Mesothelial cell of epicardium (in vitro differentiated cells): Measurements from ENCODE around the gene SF3B3. TPM values are rescaled to one million over a fixed set of nuclear protein-coding genes. Genes with fewer than 3 reads are reported as not detected.

Experiments
- DNase-seq, 2 experiments: peaks; one replicate each; pipeline ENCODE4 v3.0.0; 2021; ENCODE audit warnings: low spot score in 2 of 2; ENCODE audit not compliant: unreplicated experiment in 2 of 2
- H3K27ac Mint-ChIP-seq: 2 replicates; pipeline ENCODE4 v1.8.0; 2021; ENCODE audit warnings: mixed read lengths
- H3K27me3 Mint-ChIP-seq: 2 replicates; pipeline ENCODE4 v1.8.0; 2021; ENCODE audit warnings: low read depth, mixed read lengths
- H3K36me3 Mint-ChIP-seq: 2 replicates; pipeline ENCODE4 v1.8.0; 2021; ENCODE audit warnings: mixed read lengths
- H3K4me1 Mint-ChIP-seq: 2 replicates; pipeline ENCODE4 v1.8.0; 2021; ENCODE audit warnings: mixed read lengths
- H3K4me3 Mint-ChIP-seq: 2 replicates; pipeline ENCODE4 v1.8.0; 2021; ENCODE audit warnings: mild to moderate bottlenecking, moderate library complexity, mixed read lengths
- H3K9me3 Mint-ChIP-seq: 2 replicates; pipeline ENCODE4 v1.8.0; 2021; ENCODE audit warnings: mixed read lengths
- total RNA-seq: library from RNA; stranded (reverse); gene quantifications from 3 replicates; pipeline ENCODE4 v1.2.1, GENCODE V29; 2021
- TF ChIP-seq, protein P1 (sequence below): fragments of 200-600 bp; sonication (generic); IDR thresholded peaks from one replicate; pipeline ENCODE4 v1.5.0; 2021; ENCODE audit warnings: antibody characterized with exemption; ENCODE audit not compliant: unreplicated experiment

The SF3B3 gene
- total RNA-seq, 1 donor from 2014 or later: 351 TPM

- Mint-ChIP-seq H3K27me3 (no peaks in the 10 kb centered on the region), H3K4me3 (no peak overlapping the region), H3K4me1 (peaks cover 12% of the 10 kb centered on the region), H3K9me3 (no peaks in the 10 kb centered on the region), H3K36me3 (peaks cover 54% of the 10 kb centered on the region), H3K27ac (no peak overlapping the region)
- TF ChIP-seq, protein P1, sequence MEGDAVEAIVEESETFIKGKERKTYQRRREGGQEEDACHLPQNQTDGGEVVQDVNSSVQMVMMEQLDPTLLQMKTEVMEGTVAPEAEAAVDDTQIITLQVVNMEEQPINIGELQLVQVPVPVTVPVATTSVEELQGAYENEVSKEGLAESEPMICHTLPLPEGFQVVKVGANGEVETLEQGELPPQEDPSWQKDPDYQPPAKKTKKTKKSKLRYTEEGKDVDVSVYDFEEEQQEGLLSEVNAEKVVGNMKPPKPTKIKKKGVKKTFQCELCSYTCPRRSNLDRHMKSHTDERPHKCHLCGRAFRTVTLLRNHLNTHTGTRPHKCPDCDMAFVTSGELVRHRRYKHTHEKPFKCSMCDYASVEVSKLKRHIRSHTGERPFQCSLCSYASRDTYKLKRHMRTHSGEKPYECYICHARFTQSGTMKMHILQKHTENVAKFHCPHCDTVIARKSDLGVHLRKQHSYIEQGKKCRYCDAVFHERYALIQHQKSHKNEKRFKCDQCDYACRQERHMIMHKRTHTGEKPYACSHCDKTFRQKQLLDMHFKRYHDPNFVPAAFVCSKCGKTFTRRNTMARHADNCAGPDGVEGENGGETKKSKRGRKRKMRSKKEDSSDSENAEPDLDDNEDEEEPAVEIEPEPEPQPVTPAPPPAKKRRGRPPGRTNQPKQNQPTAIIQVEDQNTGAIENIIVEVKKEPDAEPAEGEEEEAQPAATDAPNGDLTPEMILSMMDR: no peak
- no peak for DNase-seq
These were observed 46.1 kb downstream of the SF3B3 start for GRCh38 chr16:70569752-70570151.

- H3K27me3 Mint-ChIP-seq: no peaks in the 10 kb centered on the region
- no peak for DNase-seq
- TF ChIP-seq, protein P1: no peak
- peak overlapping the region; percentile 17 for H3K27ac Mint-ChIP-seq
- peaks cover 46% of the 10 kb centered on the region for H3K36me3 Mint-ChIP-seq
- peaks cover 12% of the 10 kb centered on the region for H3K4me1 Mint-ChIP-seq
- H3K9me3 Mint-ChIP-seq: no peaks in the 10 kb centered on the region
- no peak overlapping the region for H3K4me3 Mint-ChIP-seq
These were observed 47.5 kb downstream of the SF3B3 start for GRCh38 chr16:70570967-70571570.

- Mint-ChIP-seq H3K27me3 (no peaks in the 10 kb centered on the region), H3K9me3 (no peaks in the 10 kb centered on the region), H3K27ac (peak overlapping the region; percentile 78), H3K4me1 (peaks cover 15% of the 10 kb centered on the region), H3K36me3 (peaks cover 43% of the 10 kb centered on the region), H3K4me3 (no peak overlapping the region)
- no peak for DNase-seq
- TF ChIP-seq, protein P1: no peak
These were observed 48.0 kb downstream of the SF3B3 start for GRCh38 chr16:70571623-70572022.

- no peak overlapping the region for H3K4me3 Mint-ChIP-seq
- TF ChIP-seq, protein P1: no peak
- peaks cover 15% of the 10 kb centered on the region for H3K4me1 Mint-ChIP-seq
- DNase-seq: no peak
- peak overlapping the region; percentile 78 for H3K27ac Mint-ChIP-seq
- no peaks in the 10 kb centered on the region for H3K9me3 Mint-ChIP-seq
- H3K36me3 Mint-ChIP-seq: peaks cover 38% of the 10 kb centered on the region
- H3K27me3 Mint-ChIP-seq: no peaks in the 10 kb centered on the region
These were observed 48.7 kb downstream of the SF3B3 start for GRCh38 chr16:70572050-70572925.

DNA sequence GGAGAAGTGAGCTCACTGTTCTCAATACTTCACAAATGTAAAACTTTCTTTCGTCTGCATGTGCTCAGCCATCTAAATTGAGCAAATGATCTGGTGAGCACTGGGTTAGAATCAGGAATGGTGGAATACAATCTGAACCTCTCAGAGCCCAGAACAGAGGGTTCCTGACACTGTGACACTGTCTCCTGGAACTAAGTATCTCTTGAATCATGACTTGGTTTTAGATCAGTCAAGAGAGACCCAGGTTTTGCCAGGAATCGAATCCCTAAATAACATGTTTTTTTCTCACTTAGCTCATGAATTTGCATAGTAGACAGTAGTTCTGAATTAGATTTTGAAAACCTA, 49.3 kb downstream of the SF3B3 start:
- no peaks in the 10 kb centered on the region for H3K9me3 Mint-ChIP-seq
- H3K36me3 Mint-ChIP-seq: peaks cover 37% of the 10 kb centered on the region
- peaks cover 15% of the 10 kb centered on the region for H3K4me1 Mint-ChIP-seq
- no peaks in the 10 kb centered on the region for H3K27me3 Mint-ChIP-seq
- H3K27ac Mint-ChIP-seq: peak overlapping the region; percentile 75
- no peak for DNase-seq
- no peak overlapping the region for H3K4me3 Mint-ChIP-seq
- TF ChIP-seq, protein P1: no peak
